GM23338 (cell line): ENCODE measurements around the gene HIVEP2. TPM values are rescaled to one million over a fixed set of nuclear protein-coding genes. Genes with fewer than 3 reads are reported as not detected.

ENCODE experiments used
- ATAC-seq: fragments of 200-7000 bp; cut with Tn5 transposase; 3 replicates; pipeline ENCODE4 v1.9.1; 2020
- DNase-seq: peaks from one replicate; pipeline ENCODE4 v3.0.0-alpha.2; 2015; ENCODE audit warnings: low spot score
- H2AFZ ChIP-seq: fragments of 200-600 bp; sonication (generic); 2 replicates; pipeline ENCODE4 v1.8.0; 2016; ENCODE audit warnings: antibody characterized with exemption, mild to moderate bottlenecking, moderate library complexity
- H3F3A ChIP-seq: fragments of 200-600 bp; sonication (generic); replicated peaks from 2 replicates; pipeline ENCODE4 v1.8.0; 2017; ENCODE audit warnings: antibody characterized with exemption, mixed run types, low read depth
- H3K27ac ChIP-seq: fragments of 200-600 bp; sonication (generic); 2 replicates; pipeline ENCODE4 v1.6.1; 2016; ENCODE audit warnings: low read depth
- H3K27me3 ChIP-seq: fragments of 200-600 bp; sonication (generic); 2 replicates; pipeline ENCODE4 v1.8.0; 2016; ENCODE audit warnings: mild to moderate bottlenecking, mixed run types, moderate library complexity; ENCODE audit not compliant: insufficient read depth
- H3K36me3 ChIP-seq: fragments of 200-600 bp; sonication (generic); 2 replicates; pipeline ENCODE4 v1.8.0; 2016; ENCODE audit warnings: mild to moderate bottlenecking; ENCODE audit not compliant: insufficient read depth
- H3K4me1 ChIP-seq: fragments of 200-600 bp; sonication (generic); 2 replicates; pipeline ENCODE4 v1.8.0; 2016; ENCODE audit warnings: mild to moderate bottlenecking, moderate library complexity; ENCODE audit not compliant: insufficient read depth
- H3K4me2 ChIP-seq: fragments of 200-600 bp; sonication (generic); 2 replicates; pipeline ENCODE4 v1.7.1; 2017; ENCODE audit warnings: mixed run types
- H3K4me3 ChIP-seq: fragments of 200-600 bp; sonication (generic); 2 replicates; pipeline ENCODE4 v1.6.1; 2016; ENCODE audit warnings: mixed run types
- H3K79me2 ChIP-seq: fragments of 200-600 bp; sonication (generic); replicated peaks from 2 replicates; pipeline ENCODE4 v1.8.0; 2017; ENCODE audit warnings: mild to moderate bottlenecking; ENCODE audit not compliant: insufficient read depth
- H3K9me2 ChIP-seq: fragments of 200-600 bp; sonication (generic); 2 replicates; pipeline ENCODE4 v1.8.0; 2017; ENCODE audit not compliant: insufficient read depth
- H4K20me1 ChIP-seq: fragments of 200-600 bp; sonication (generic); replicated peaks from 2 replicates; pipeline ENCODE4 v1.8.0; 2017; ENCODE audit warnings: mild to moderate bottlenecking; ENCODE audit not compliant: insufficient read depth
- H3K27ac Mint-ChIP-seq: 2 replicates; pipeline ENCODE4 v1.8.0; 2020; ENCODE audit warnings: inconsistent platforms, mild to moderate bottlenecking, moderate library complexity, mixed read lengths
- H3K27me3 Mint-ChIP-seq: 3 replicates; pipeline ENCODE4 v1.8.0; 2022; ENCODE audit warnings: low read depth, mild to moderate bottlenecking, moderate library complexity, mixed read lengths, inconsistent platforms; ENCODE audit not compliant: insufficient read depth, poor library complexity
- H3K36me3 Mint-ChIP-seq: 3 replicates; pipeline ENCODE4 v1.8.0; 2021; ENCODE audit warnings: low read depth, mild to moderate bottlenecking, inconsistent platforms, moderate library complexity, mixed read lengths
- H3K4me1 Mint-ChIP-seq: 3 replicates; pipeline ENCODE4 v1.8.0; 2020; ENCODE audit warnings: mild to moderate bottlenecking, inconsistent platforms, mixed read lengths
- H3K4me3 Mint-ChIP-seq: 3 replicates; pipeline ENCODE4 v1.8.0; 2021; ENCODE audit warnings: moderate library complexity, mild to moderate bottlenecking, inconsistent platforms, mixed read lengths
- H3K9me3 Mint-ChIP-seq: 3 replicates; pipeline ENCODE4 v1.8.0; 2020; ENCODE audit warnings: moderate library complexity, mild to moderate bottlenecking, inconsistent platforms, mixed read lengths
- CREB1 ChIP-seq: fragments of 250-450 bp; sonication (Bioruptor Pico); IDR thresholded peaks from 2 replicates; pipeline ENCODE4 v1.5.0; 2020; ENCODE audit warnings: low read depth, mild to moderate bottlenecking, moderate library complexity
- CTCF ChIP-seq, 2 experiments: fragments of 200-600 bp in 1 of 2; sonication (generic) in 1 of 2; conservative IDR thresholded peaks; 2 replicates each; pipeline versions ENCODE4 v1.5.1 to v1.6.1; 2016 to 2017; ENCODE audit warnings: antibody characterized with exemption in 2 of 2, low read depth in 2 of 2, mild to moderate bottlenecking in 2 of 2, moderate library complexity in 1 of 2
- EZH2 ChIP-seq: fragments of 200-600 bp; sonication (generic); IDR thresholded peaks from one replicate; pipeline ENCODE4 v1.8.0; 2017; ENCODE audit warnings: antibody characterized with exemption, mild to moderate bottlenecking, low read depth; ENCODE audit not compliant: unreplicated experiment
- EZH2phosphoT487 ChIP-seq: fragments of 200-600 bp; sonication (generic); IDR thresholded peaks from one replicate; pipeline ENCODE4 v1.8.1; 2018; ENCODE audit warnings: antibody characterized with exemption; ENCODE audit not compliant: unreplicated experiment
- JUNB ChIP-seq: IDR thresholded peaks from one replicate; pipeline ENCODE4 v1.6.1; 2016; ENCODE audit warnings: antibody characterized with exemption; ENCODE audit not compliant: unreplicated experiment
- NANOG ChIP-seq: IDR thresholded peaks from 2 replicates; pipeline ENCODE4 v1.6.1; 2016; ENCODE audit warnings: antibody characterized with exemption, borderline replicate concordance
- POLR2AphosphoS5 ChIP-seq: IDR thresholded peaks from 2 replicates; pipeline ENCODE4 v1.6.1; 2016; ENCODE audit warnings: antibody characterized with exemption, low read depth
- REST ChIP-seq: IDR thresholded peaks from one replicate; pipeline ENCODE4 v1.6.1; 2018; ENCODE audit warnings: antibody characterized with exemption; ENCODE audit not compliant: unreplicated experiment
- ZNF114 ChIP-seq: fragments of 250-450 bp; sonication (Bioruptor Pico); IDR thresholded peaks from 2 replicates; pipeline ENCODE4 v1.5.0; 2020; ENCODE audit warnings: mild to moderate bottlenecking, moderate library complexity
- ZNF331 ChIP-seq: fragments of 250-450 bp; sonication (Bioruptor Pico); IDR thresholded peaks from 2 replicates; pipeline ENCODE4 v1.5.0; 2020; ENCODE audit warnings: low read depth, mild to moderate bottlenecking, moderate library complexity
- polyA plus RNA-seq: library from polyadenylated mRNA; unstranded; fragments of >200 nt; fragmentation: Nextera tagmentation; extraction: Ambion mirVana; gene quantifications from 2 replicates; pipeline ENCODE4 v1.2.1, GENCODE V29; 2016
- total RNA-seq: library from RNA; depleted of rRNA; stranded (reverse); fragments of >200 nt; shearing (Covaris generic); gene quantifications from 2 replicates; pipeline ENCODE4 v1.2.3, GENCODE V29; 2014

The HIVEP2 gene
- total and polyA plus RNA-seq, 2 experiments from 2014 or later: 1.5 to 7.4 TPM

GRCh38 chr6:142844065-142844755, 100.8 kb downstream of the HIVEP2 start:
- TF ChIP-seq JUNB: no peak
- Histone ChIP-seq H3F3A (no peaks in the 10 kb centered on the region), H3K79me2 (peaks cover 5% of the 10 kb centered on the region; the same call in 1 of the 2 replicates), H3K4me3 (no peak overlapping the region), H2AFZ (no peak overlapping the region), H3K27ac (no peak overlapping the region; the same call in 1 of the 2 replicates), H3K4me2 (no peak overlapping the region), H4K20me1 (no peaks in the 10 kb centered on the region), H3K36me3 (no peaks in the 10 kb centered on the region), H3K4me1 (peaks cover 59% of the 10 kb centered on the region), H3K9me2 (no peaks in the 10 kb centered on the region), H3K27me3 (no peaks in the 10 kb centered on the region)
- peaks cover 66% of the 10 kb centered on the region for H3K4me1 Mint-ChIP-seq
- DNase-seq: no peak
- no peaks in the 10 kb centered on the region for H3K9me3 Mint-ChIP-seq
- H3K4me3 Mint-ChIP-seq: no peak overlapping the region
- no peaks in the 10 kb centered on the region for H3K36me3 Mint-ChIP-seq
- peaks cover 3% of the 10 kb centered on the region for H3K27me3 Mint-ChIP-seq
- ATAC-seq: no peak
- H3K27ac Mint-ChIP-seq: peak overlapping the region; percentile 11; the same call in 1 of the 2 replicates

GRCh38 chr6:142843361-142843760, 101.6 kb downstream of the HIVEP2 start:
- Histone ChIP-seq H3K27me3 (no peaks in the 10 kb centered on the region), H3K9me2 (no peaks in the 10 kb centered on the region), H3K4me3 (no peak overlapping the region), H3K27ac (no peak overlapping the region), H4K20me1 (no peaks in the 10 kb centered on the region), H3K79me2 (peaks cover 5% of the 10 kb centered on the region; the same call in 1 of the 2 replicates), H3K4me2 (no peak overlapping the region), H3K36me3 (no peaks in the 10 kb centered on the region), H2AFZ (no peak overlapping the region), H3K4me1 (peaks cover 59% of the 10 kb centered on the region), H3F3A (no peaks in the 10 kb centered on the region)
- H3K27me3 Mint-ChIP-seq: peaks cover 3% of the 10 kb centered on the region
- H3K4me3 Mint-ChIP-seq: no peak overlapping the region
- H3K4me1 Mint-ChIP-seq: peaks cover 66% of the 10 kb centered on the region
- no peak overlapping the region for H3K27ac Mint-ChIP-seq
- H3K9me3 Mint-ChIP-seq: no peaks in the 10 kb centered on the region
- DNase-seq (no peak), ATAC-seq (no peak)
- no peaks in the 10 kb centered on the region for H3K36me3 Mint-ChIP-seq
- no peak for TF ChIP-seq JUNB
- no peak for TF ChIP-seq EZH2phosphoT487
- TF ChIP-seq ZNF331: no peak
- TF ChIP-seq CREB1 (CRISPR knock-in tag): no peak
- no peak for TF ChIP-seq EZH2
- no peak for TF ChIP-seq CTCF (conservative IDR thresholded peaks at IDR 0.05; ENCODE audit: low read depth in 2 of 2)
- no peak for TF ChIP-seq NANOG
- no peak for TF ChIP-seq POLR2AphosphoS5
- TF ChIP-seq ZNF114: no peak
- no peak for TF ChIP-seq REST
